ENCODE data around the gene PLXND1. TPM values are rescaled to one million over a fixed set of nuclear protein-coding genes. Genes with fewer than 3 reads are reported as not detected.
"Not testable (repeated sequence)": the region's sequence is repeated elsewhere in the genome, so short reads cannot be mapped to it uniquely, and the experiment has no call there.

PLXND1 gene
- total RNA-seq, 1 donor from 2014 or later = 319 TPM

GRCh38 chr3:129618186-129618820, 11.8 kb upstream of the PLXND1 start:
- no peak for ATAC-seq
- peak; percentile 59 for DNase-seq (ENCODE audit: low spot score)
- intact Hi-C loops (cut with DNase I) = no loop called here

- intact Hi-C loops (cut with DNase I) = no loop called here
- no peak for DNase-seq (ENCODE audit: low spot score)
These were observed 11.1 kb upstream of the PLXND1 start for GRCh38 chr3:129617381-129618185.

GRCh38 chr3:129616713-129617112, 10.2 kb upstream of the PLXND1 start:
- ATAC-seq = peak; percentile 6
- peak; percentile 61 for DNase-seq (ENCODE audit: low spot score)
- intact Hi-C loops (cut with DNase I) = no loop called here

More at GRCh38 chr3:129617381-129618185, 11.1 kb upstream of the PLXND1 start:
- ATAC-seq = no peak

GRCh38 chr3:129616291-129616690, 9.8 kb upstream of the PLXND1 start:
- ATAC-seq = no peak

GRCh38 chr3:129615751-129616281, 9.3 kb upstream of the PLXND1 start:
- ATAC-seq (peak; percentile 20), DNase-seq (ENCODE audit: low spot score) (peak; percentile 60)
- intact Hi-C loops (cut with DNase I) = no loop called here

More at GRCh38 chr3:129616291-129616690, 9.8 kb upstream of the PLXND1 start:
- intact Hi-C loops (cut with DNase I) = no loop called here
- DNase-seq (ENCODE audit: low spot score) = peak; percentile 63

- peak; percentile 75 for DNase-seq (ENCODE audit: low spot score)
- peak; percentile 64 for ATAC-seq
- intact Hi-C loops (cut with DNase I) = no loop called here
These were observed 8.5 kb upstream of the PLXND1 start for GRCh38 chr3:129614927-129615363.

- ATAC-seq (no peak), DNase-seq (ENCODE audit: low spot score) (peak; percentile 60)
- intact Hi-C loops (cut with DNase I) = no loop called here
These were observed 8.0 kb upstream of the PLXND1 start for GRCh38 chr3:129614435-129614834.

- DNase-seq (ENCODE audit: low spot score) = no peak
- intact Hi-C loops (cut with DNase I) = no loop called here
- no peak for ATAC-seq
These were observed 6.9 kb upstream of the PLXND1 start for GRCh38 chr3:129613367-129613740.

GRCh38 chr3:129612534-129613366, 6.3 kb upstream of the PLXND1 start:
- ATAC-seq (no peak), DNase-seq (ENCODE audit: low spot score) (no peak)
- intact Hi-C loops (cut with DNase I) = no loop called here

GRCh38 chr3:129611812-129612533, 5.5 kb upstream of the PLXND1 start:
- ATAC-seq (peak; percentile 23), DNase-seq (ENCODE audit: low spot score) (no peak)
- intact Hi-C loops (cut with DNase I) = no loop called here

GRCh38 chr3:129611446-129611800, 4.9 kb upstream of the PLXND1 start:
- DNase-seq (ENCODE audit: low spot score) = no peak
- no peak for ATAC-seq
- intact Hi-C loops (cut with DNase I) = no loop called here

GRCh38 chr3:129610794-129611445, 4.4 kb upstream of the PLXND1 start:
- intact Hi-C loops (cut with DNase I); DNase-seq (ENCODE audit: low spot score); ATAC-seq: not testable (repeated sequence)

GRCh38 chr3:129610276-129610675, 3.8 kb upstream of the PLXND1 start:
- no peak for DNase-seq (ENCODE audit: low spot score)
- no peak for ATAC-seq
- intact Hi-C loops (cut with DNase I) = no loop called here

- ATAC-seq (no peak), DNase-seq (ENCODE audit: low spot score) (no peak)
- intact Hi-C loops (cut with DNase I) = no loop called here
These were observed 3.2 kb upstream of the PLXND1 start for GRCh38 chr3:129609591-129610182.

- no peak for ATAC-seq
These were observed 2.6 kb upstream of the PLXND1 start for GRCh38 chr3:129608936-129609590.

GRCh38 chr3:129608087-129608935, 1.8 kb upstream of the PLXND1 start:
- DNase-seq (ENCODE audit: low spot score) (no peak), ATAC-seq (peak; percentile 56)
- intact Hi-C loops (cut with DNase I) = no loop called here

More at GRCh38 chr3:129608936-129609590, 2.6 kb upstream of the PLXND1 start:
- no peak for DNase-seq (ENCODE audit: low spot score)
- intact Hi-C loops (cut with DNase I) = no loop called here
